Measurements from ENCODE around the gene HYKK.
"Not testable (repeated sequence)": the region's sequence is repeated elsewhere in the genome, so short reads cannot be mapped to it uniquely, and the experiment has no call there.

DNA sequence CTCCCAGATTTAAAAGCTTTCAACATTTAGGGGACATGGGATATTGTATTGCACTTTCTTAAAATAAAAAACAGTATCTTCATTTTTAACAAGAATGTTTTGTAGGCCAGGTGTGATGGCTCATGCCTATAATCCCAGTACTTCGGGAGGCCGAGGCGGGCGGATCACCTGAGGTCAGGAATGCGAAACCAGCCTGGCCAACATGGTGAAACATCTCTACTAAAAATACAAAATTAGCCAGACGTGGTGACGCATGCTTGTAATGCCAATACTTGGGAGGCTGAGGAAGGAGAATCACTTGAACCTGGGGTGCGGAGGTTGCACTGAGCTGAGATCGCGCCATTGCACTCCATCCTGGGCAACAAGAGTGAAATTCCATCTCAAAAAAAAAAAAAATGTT is 52.8 kb downstream of the HYKK start:
- not testable (repeated sequence) for TF ChIP-seq ZNF274 (IDR thresholded peaks at IDR 0.05; ENCODE audit: low read depth, low read length); SUZ12 (IDR thresholded peaks at IDR 0.05; ENCODE audit: extremely low read depth, insufficient read depth, insufficient read length)

All from NT2/D1 (cell line).